Adrenal gland (tissue), 12 donors: ENCODE measurements around the gene TEKT3. TPM values are rescaled to one million over a fixed set of nuclear protein-coding genes. Genes with fewer than 3 reads are reported as not detected.

Experiments used
- DNase-seq, 7 donors: peaks; one replicate each; pipeline ENCODE4 v3.0.0-alpha.2; 2019 to 2020
- H3K27ac ChIP-seq, 5 donors: fragments of 200-600 bp; sonication (generic) in 4 of 5; 1 replicate in 3 of 5; 2 replicates in 2 of 5; pipeline versions ENCODE4 v1.5.1 to v1.8.0; 2016 to 2020; ENCODE audit warnings: mild to moderate bottlenecking in 1 of 5
- H3K27me3 ChIP-seq: fragments of 200-600 bp; 2 replicates; pipeline ENCODE4 v1.8.0; 2021
- H3K36me3 ChIP-seq, 2 donors: fragments of 200-600 bp; replicated peaks in 1 of 2; 1 replicate in 1 of 2; 2 replicates in 1 of 2; pipeline versions ENCODE4 v1.5.1 to v1.8.0; 2018 to 2022
- H3K4me1 ChIP-seq, 2 donors: fragments of 200-600 bp; replicated peaks in 1 of 2; 1 replicate in 1 of 2; 2 replicates in 1 of 2; pipeline versions ENCODE4 v1.5.1 to v1.8.0; 2018 to 2021
- H3K4me3 ChIP-seq, 4 donors: fragments of 200-600 bp; sonication (generic) in 3 of 4; one replicate each; pipeline ENCODE4 v1.5.1; 2016 to 2018
- H3K9me3 ChIP-seq, 3 donors: fragments of 200-600 bp; sonication (generic) in 1 of 3; replicated peaks in 1 of 3; 1 replicate in 2 of 3; 2 replicates in 1 of 3; pipeline versions ENCODE4 v1.5.1 to v1.8.0; 2016 to 2021
- POLR2A ChIP-seq, 2 donors: fragments of 450-650 bp; IDR thresholded peaks; one replicate each; pipeline ENCODE4 v1.6.1; 2017; ENCODE audit warnings: antibody characterized with exemption in 2 of 2, mild to moderate bottlenecking in 2 of 2, moderate library complexity in 1 of 2
- WGBS, 4 donors: extraction: QIAGEN DNeasy Blood & Tissue Kit in 2 of 4; methylation state at CpG; one replicate each; pipeline versions ENCODE4 v1.1.5 to v1.1.7; 2013 to 2017; 5-methylcytosine and 5-hydroxymethylcytosine counted together
- intact Hi-C, 2 donors: fragments of 100-400 bp; cut with DNase I; formaldehyde crosslinking; loops; one replicate each; pipeline versions ENCODE4 v1.14.1 to v1.15.0; 2022 to 2023
- polyA plus RNA-seq, 3 donors: library from polyadenylated mRNA; stranded (reverse); fragments of 200-250 nt in 2 of 3; fragments of 350-450 nt in 1 of 3; fragmentation: Illumina TruSeq in 1 of 3; extraction: RNeasy Lipid Tissue Mini Kit (QIAGEN cat#74804) in 1 of 3; gene quantifications; one replicate each; pipeline ENCODE4 v1.2.3, GENCODE V29; 2013 to 2014
- total RNA-seq, 9 donors: library from RNA; depleted of rRNA in 4 of 9; stranded (reverse); fragments of >200 nt in 4 of 9; fragments of 120-200 nt in 1 of 9; fragmentation: NEBNext Ultra II Directional in 1 of 9; extraction: Animal tissue kit (Norgen Biotek cat#: 25700) in 1 of 9; gene quantifications; one replicate each; pipeline versions ENCODE4 v1.1.0 to v1.2.4, GENCODE V29; 2013 to 2023
- TF ChIP-seq, protein P1 (sequence below), 6 experiments: fragments of 450-650 bp in 4 of 6; fragments of 200-600 bp in 2 of 6; sonication (generic) in 1 of 6; IDR thresholded peaks; 1 replicate in 5 of 6; 2 replicates in 1 of 6; pipeline versions ENCODE4 v1.5.1 to v1.8.0; 2016 to 2021; ENCODE audit warnings: antibody characterized with exemption in 6 of 6, mild to moderate bottlenecking in 2 of 6, moderate library complexity in 1 of 6
- donor health status: healthy with polysubstance abuse.
- donor health status: Bipolar disorder and iron deficiency.
- donor health status: DM: yes; HTN: yes; CAD: no.
- donor health status: DM: no; HTN: no; CAD: no.
- donor health status: DM: no; HTN: no; CAD: no.
- donor health status: DM: yes; HTN: yes; CAD: no.

Gene TEKT3
- total and polyA plus RNA-seq, 12 donors: 0.39 to 5.5 (median 1.2) TPM; not detected in 2

DNA sequence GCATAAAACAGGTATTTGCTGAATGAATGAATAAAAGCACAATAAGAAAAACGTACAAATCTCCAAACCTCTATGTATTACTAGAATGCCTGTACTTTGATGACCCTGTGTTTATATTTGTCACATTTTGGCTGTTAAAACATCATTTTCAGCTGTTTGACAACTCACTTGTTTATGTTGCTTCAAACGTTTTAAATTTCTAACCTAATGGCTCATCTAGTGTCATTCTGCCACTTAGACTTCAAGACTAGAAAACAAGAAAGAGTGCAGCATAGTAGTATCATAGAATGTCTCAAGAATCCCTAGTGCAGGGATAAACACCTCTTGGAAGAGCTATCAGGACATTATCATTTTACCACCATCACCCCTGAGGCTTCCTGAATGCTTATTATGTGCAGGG lies 56.9 kb downstream of the TEKT3 start:
- intact Hi-C loops: no loop called here

DNA sequence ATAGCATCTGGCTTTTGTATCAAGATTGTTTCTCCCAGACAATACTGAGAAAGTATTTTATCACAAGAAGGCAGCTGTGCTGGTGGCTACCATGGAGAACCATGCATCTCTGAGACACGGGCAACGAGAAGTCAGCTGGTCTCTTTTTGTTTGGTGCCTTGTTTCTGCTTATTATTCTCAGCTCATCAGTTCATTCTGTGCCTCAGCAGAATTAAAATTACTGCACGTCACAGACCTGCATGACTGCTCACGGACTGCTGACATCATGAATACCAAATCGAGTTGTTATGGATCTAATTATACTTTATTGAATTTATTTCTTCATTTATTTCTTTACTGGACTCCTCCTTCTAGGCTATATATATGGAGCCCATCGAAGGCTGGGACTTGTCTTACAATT lies 57.3 kb downstream of the TEKT3 start:
- intact Hi-C loops: no loop called here
- no peak for TF ChIP-seq POLR2A (IDR thresholded peaks at IDR 0.05)
- TF ChIP-seq, protein P1, sequence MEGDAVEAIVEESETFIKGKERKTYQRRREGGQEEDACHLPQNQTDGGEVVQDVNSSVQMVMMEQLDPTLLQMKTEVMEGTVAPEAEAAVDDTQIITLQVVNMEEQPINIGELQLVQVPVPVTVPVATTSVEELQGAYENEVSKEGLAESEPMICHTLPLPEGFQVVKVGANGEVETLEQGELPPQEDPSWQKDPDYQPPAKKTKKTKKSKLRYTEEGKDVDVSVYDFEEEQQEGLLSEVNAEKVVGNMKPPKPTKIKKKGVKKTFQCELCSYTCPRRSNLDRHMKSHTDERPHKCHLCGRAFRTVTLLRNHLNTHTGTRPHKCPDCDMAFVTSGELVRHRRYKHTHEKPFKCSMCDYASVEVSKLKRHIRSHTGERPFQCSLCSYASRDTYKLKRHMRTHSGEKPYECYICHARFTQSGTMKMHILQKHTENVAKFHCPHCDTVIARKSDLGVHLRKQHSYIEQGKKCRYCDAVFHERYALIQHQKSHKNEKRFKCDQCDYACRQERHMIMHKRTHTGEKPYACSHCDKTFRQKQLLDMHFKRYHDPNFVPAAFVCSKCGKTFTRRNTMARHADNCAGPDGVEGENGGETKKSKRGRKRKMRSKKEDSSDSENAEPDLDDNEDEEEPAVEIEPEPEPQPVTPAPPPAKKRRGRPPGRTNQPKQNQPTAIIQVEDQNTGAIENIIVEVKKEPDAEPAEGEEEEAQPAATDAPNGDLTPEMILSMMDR (IDR thresholded peaks at IDR 0.05): no peak
- H3K27me3 ChIP-seq: no peaks in the 10 kb centered on the region
- H3K4me3 ChIP-seq: no peak overlapping the region
- H3K27ac ChIP-seq: no peak overlapping the region
- peaks cover 0 to 3% of the 10 kb centered on the region in 2 donors for H3K4me1 ChIP-seq
- H3K36me3 ChIP-seq: no peaks in the 10 kb centered on the region
- 76 to 88% (median 78%) methylated on average over 6 of the region's 6 CpGs for WGBS, 4 donors
- H3K9me3 ChIP-seq: no peaks in the 10 kb centered on the region
- DNase-seq: no peak

More for the DNA sequence above, 56.9 kb downstream of the TEKT3 start:
- no peaks in the 10 kb centered on the region for H3K36me3 ChIP-seq
- TF ChIP-seq, protein P1 (IDR thresholded peaks at IDR 0.05): no peak
- no peak for TF ChIP-seq POLR2A (IDR thresholded peaks at IDR 0.05)
- H3K4me1 ChIP-seq: peaks cover 0 to 3% of the 10 kb centered on the region in 2 donors
- no peak overlapping the region for H3K4me3 ChIP-seq
- H3K9me3 ChIP-seq: no peaks in the 10 kb centered on the region
- H3K27ac ChIP-seq: no peak overlapping the region
- WGBS, 4 donors: 32 to 47% (median 38%) methylated on average over 2 of the region's 2 CpGs
- no peaks in the 10 kb centered on the region for H3K27me3 ChIP-seq
- DNase-seq: no peak

DNA sequence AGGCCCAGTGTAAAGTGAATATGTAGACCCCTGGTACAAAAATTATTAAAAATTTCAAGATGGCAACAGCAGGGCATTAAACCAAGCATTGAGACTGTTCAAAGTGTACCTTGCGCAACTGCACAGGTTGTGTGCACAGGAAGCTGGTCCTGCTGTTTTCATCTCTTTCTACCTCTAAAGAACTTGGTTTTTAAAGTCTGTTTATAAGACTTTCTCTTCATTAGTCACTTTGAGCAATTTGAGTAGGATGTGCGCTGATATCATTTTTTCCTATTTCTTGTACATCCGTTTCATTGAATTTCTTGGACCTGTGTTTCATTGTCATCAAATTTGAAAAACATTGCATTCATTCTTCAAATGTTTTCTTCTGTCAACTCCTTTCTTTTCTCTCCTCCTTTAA lies 59.5 kb downstream of the TEKT3 start:
- Histone ChIP-seq H3K27me3 (no peaks in the 10 kb centered on the region), H3K36me3 (no peaks in the 10 kb centered on the region), H3K4me3 (no peak overlapping the region), H3K9me3 (no peaks in the 10 kb centered on the region), H3K27ac (no peak overlapping the region), H3K4me1 (no peaks in the 10 kb centered on the region)
- no peak for DNase-seq
- TF ChIP-seq, protein P1 (IDR thresholded peaks at IDR 0.05): no peak
- TF ChIP-seq POLR2A (IDR thresholded peaks at IDR 0.05): no peak
- WGBS, 4 donors: 85 to 93% (median 86%) methylated on average over 3 of the region's 3 CpGs
- intact Hi-C loops: no loop called here

DNA sequence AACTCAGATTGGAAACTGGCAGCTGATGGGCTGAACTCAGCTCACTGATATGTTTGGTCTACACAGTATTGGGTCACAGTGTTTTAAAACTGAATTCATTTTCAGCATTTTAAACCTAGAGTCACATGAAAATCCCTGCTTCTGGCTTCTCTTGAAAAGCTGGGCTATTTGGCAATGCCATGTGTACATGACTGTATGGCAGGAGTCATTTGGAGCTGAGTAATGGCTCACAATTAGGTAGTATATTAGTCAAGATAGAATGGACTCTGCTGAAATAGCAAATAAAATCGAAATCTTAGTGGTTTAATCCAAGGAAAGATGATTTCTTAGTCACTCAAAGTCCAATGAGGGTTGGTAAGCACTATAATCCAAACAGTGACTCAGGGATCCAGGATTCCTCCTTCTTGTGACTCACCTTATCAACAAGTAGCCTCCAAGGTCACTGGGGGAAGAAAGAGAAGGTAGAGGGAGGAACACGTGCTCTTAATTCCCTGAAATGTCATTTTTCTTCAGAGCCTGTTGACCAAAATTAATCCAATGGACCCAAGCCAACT lies 62.4 kb downstream of the TEKT3 start:
- Histone ChIP-seq H3K36me3 (no peaks in the 10 kb centered on the region), H3K27me3 (no peaks in the 10 kb centered on the region), H3K4me1 (no peaks in the 10 kb centered on the region), H3K27ac (peak overlapping the region in 1 of 5 donors; percentile 26), H3K4me3 (no peak overlapping the region), H3K9me3 (no peaks in the 10 kb centered on the region)
- WGBS, 4 donors: 31 to 45% (median 34%) methylated on average over 2 of the region's 2 CpGs
- TF ChIP-seq POLR2A (IDR thresholded peaks at IDR 0.05): no peak
- TF ChIP-seq, protein P1 (IDR thresholded peaks at IDR 0.05): no peak
- intact Hi-C loops: no loop called here
- no peak for DNase-seq
